CD4-positive, alpha-beta T cell treated with Interferon gamma for 1 hour (primary cell): Measurements from ENCODE around the gene ACTR1B.
"Not testable (repeated sequence)": the region's sequence is repeated elsewhere in the genome, so short reads cannot be mapped to it uniquely, and the experiment has no call there.

ENCODE experiments used
- DNase-seq: peaks from one replicate; pipeline ENCODE4 v3.0.0-alpha.2; 2020

ACTR1B gene

DNA sequence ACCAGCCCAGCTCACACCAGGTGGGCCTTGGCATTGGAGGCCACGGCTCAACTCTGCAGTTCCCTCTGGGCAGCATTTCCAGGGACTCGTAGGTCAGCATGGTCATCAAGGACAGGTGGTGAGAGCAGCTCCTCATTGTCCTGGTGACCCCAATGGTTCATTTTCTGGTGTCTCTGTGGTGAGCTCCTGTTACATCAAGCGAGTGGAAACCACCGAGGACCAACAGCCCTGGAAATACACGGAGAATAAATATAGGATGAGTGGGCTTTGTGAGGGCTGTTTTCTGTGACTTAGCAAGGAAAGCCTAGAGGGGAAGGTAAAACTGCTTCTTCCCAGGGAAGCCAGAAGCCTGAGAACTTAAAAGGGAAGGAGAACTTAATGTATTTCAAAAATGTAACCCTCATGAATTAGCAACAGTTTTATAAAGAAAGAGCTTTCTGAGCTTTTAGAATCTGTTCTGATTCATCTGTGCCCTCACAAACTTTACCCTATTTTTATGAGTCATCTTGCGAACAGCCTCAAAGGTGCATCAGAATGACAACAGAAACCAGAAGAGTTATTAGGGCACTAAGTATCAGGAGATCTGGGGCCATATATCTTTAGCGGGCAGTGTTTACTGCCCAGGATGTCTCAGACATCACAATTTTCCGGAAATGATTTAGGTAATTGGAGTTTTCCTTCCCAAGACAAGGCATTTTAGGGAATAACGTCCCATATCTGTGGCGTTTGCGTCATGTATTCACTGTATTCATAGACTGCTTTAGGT, 24.4 kb upstream of the ACTR1B start:
- no peak for DNase-seq

DNA sequence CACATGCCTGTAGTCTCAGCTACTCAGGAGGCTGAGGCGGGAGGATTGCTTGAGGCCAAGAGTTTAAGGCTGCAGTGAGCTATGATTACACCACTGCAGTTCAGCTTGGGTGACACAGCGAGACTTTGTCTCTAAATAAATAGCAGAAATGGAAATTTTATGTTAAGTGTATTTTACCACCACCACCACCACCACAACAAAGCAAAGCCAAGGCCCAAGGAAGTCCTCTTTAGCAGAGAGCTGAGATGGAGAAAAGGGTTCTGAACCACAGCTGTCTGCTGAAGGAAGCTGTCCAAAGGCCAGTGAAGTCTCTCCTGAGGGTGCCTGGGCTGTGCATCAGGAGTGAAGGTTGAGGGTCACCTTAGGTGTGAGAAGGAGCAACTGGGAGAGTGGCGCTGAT, 23.4 kb upstream of the ACTR1B start:
- not testable (repeated sequence) for DNase-seq

DNA sequence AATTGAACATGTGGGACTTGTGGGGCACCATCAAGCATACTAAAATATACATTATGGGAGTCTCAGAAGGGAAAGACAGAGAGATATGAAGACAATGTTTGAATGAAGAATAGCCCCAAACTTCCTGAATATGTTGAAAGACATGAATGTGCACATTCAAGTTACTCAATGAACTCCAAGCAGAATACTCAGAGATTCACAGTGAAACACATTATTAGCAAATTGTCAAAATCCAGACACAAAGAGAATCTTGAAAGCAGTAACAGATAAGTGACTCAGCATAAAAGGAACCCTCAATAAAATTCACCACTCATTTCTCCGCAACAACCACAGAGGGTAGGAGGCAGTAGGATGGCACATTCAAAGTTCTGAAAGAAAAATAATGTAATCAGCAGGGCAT, 14.5 kb upstream of the ACTR1B start:
- DNase-seq: no peak

DNA sequence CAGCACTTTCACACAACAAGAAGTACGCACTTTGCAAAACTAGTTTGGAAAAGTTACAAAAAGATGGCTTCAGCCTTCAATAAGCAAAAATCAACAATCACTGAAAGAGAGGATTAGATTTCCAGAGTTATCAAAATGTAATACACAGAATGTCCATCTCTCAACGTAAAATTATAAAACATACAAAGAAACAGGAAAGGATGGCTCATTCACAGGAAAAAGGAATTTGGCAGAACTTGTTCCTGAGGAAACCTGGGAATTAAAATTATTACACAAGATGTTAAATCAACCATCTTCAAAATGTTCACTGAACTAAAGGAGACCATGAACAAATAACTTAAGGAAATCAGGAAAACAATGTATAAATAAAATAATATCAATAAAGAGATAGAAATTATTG, 13.6 kb upstream of the ACTR1B start:
- no peak for DNase-seq

DNA sequence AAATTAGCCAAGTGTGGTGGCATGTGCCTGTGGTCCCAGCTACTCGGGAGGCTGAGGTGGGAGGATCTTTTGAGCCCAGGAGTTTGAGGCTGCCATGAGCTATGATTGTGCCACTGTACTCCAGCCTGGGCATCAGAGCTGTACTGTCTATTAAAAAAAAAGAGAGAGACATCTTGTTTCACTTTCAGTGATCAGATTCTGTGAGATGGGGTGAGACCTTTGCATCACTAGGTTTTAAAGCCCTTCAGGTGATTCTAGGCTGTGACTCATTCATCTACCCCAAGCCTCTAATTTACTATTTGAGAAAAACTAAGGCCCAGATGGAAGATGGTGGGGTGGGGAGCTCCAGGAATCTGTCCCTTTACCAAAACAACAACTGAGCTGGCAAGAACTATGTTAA, 12.8 kb upstream of the ACTR1B start:
- no peak for DNase-seq

DNA sequence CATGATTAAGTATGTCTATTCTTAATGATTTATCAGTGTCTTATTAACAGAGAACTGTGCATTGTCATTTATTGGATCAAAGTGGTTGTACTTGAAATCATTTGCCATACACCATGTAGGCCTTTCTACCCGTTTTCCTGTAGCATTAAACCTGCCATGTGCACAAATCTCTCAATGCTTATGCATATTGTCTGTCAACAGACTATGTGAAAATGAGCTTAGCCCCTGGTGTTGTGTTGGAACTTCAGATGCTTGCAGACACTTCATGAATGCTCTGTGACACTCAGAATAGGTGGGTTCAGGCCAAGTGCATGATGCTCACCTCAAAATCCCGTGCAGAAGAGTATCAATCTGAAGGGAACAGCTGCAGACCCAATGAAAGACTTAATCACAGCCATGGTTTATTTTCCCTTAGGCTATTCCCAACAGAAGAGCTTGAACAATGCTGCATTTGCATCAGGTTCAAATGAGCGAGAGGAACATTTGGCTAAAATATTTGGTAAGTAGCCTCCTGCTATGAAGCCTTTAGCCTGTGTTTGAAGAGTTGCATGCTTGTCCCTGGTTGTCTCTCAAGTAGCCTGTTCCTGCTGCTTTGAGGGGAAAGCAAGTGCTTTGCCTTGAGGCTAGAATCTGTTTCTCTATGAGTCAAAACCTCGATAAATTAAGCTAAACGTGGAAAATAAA, 11.7 kb upstream of the ACTR1B start:
- no peak for DNase-seq

DNA sequence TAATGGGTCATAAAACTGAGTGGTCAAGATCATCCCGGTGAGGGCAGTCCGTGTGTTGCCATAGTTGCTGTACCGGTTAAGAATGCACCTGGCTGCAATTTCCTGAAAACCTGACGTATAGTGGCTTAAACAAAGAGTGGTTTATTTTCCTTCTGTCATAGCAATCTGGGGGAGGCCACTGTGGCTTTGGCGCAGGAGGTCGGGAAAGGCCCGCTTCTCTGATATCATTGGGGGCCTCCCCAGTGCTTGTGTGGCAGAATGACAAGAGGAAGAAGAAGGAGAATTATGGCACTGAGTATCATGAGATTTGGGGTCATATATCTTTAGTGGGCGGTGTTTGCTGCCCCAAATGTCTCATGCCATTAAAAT, 10.1 kb upstream of the ACTR1B start:
- DNase-seq: no peak

DNA sequence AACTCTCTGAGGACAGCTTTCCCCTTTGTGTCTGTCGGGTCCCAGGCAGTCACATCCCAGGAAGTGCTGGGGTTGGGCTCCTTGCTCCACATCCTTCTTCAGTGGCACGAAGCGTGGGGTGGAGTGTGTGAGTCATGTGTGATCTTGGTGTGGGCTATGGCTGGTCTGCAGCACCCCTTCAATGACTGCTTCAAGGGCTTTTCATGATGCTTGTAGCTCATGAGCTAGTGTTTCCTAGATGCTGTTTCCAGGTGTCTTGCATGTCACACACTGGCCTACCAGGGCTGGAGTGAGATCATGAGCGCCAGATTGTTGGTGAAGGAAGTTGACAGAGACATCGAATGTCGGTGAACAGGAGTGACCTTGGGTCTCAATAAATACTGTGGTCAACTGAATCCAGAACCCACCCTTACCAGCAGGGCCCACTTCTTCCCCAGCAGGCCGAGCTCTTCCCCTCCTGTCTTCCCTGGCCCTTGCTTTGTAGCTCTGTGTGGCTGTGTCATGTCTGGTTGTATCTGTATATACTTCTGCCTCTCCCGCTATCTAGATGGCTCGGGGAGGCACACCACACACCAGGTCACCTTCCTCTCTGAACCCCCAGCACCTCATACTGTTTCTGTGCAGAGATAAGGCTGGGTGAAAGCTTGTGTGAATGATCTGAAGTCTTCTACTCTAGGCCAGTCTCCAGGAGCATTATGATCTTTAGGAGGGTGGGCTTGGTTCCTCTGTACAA, 9.5 kb upstream of the ACTR1B start:
- no peak for DNase-seq

DNA sequence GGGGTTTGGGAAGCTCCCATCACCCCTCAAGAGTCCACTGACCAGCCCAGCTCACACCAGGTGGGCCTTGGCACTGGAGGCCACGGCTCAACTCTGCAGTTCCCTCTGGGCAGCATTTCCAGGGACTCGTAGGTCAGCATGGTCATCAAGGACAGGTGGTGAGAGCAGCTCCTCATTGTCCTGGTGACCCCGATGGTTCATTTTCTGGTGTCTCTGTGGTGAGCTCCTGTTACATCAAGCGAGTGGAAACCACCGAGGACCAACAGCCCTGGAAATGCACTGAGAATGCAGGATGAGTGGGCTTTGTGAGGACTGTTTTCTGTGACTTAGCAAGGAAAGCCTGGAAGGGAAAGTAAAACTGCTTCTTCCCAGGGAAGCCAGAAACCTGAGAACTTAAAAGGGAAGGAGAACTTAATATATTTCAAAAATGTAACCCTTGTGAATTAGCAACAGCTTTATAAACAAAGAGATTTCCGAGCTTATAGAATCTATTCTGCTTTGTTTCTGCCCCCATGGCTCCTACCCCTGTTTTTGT, 8.8 kb upstream of the ACTR1B start:
- DNase-seq: not testable (repeated sequence)

DNA sequence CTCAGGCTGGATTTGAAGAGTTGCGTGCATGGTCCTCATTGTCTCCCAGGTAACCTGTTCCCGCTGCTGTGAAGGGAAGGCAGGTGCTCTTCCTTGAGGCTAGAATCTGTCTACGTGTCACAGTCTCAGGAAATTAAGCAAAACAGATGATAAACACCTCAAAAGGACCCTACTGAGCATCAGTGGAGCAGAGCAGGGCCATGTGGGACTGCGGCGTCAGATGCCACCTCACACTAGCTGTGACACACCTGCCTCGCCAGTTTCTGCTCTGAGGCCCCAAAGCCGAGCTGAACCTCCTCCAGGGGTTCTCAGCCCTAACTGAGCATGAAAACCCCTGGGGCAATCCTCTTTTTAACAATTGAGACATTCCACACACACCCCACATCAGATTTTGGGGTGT, 7.7 kb upstream of the ACTR1B start:
- DNase-seq: no peak

DNA sequence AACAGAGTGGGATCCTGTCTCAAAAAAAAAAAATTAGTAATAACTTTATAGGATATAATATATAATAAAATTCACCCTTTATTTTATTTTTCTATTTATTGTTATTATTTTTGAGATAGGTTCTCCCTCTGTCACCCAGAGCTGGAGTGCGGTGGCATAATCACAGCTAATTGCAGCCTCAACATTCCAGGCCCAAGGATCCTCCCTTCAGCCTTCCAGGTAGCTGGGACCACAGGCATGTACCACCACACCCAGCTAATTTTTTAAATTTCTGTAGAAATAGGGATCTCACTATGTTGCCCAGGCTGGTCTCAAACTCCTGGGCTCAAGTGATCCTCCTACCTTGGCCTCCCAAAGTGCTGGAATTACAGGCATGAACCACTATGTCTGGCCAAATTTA, 6.6 kb upstream of the ACTR1B start:
- no peak for DNase-seq

DNA sequence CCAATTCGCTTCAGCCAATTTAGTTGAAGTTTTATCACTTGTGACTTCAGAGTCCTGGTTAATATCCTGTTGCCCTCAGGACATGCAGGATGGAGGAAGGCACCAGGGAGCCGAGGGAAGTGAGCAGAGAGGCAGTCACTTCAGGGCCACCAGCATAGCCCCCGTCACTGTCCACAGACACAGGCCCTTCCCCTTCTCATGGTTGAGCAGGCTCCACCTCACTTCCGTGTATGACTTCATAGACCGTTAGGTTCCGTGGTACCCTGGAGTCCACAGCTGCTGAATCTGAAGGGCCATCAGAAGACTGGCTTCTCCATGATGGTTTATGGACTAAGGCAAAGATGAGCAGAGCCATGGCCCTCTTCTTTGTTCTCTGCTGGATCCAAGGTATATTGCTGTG, 5.6 kb upstream of the ACTR1B start, which contains the start of gene C2orf92:
Gene C2orf92, plus strand, starts transcription at position 266 of the 400 bp plus-strand sequence. Its CDS starts 76 bp downstream, at position 342.
- no peak for DNase-seq

DNA sequence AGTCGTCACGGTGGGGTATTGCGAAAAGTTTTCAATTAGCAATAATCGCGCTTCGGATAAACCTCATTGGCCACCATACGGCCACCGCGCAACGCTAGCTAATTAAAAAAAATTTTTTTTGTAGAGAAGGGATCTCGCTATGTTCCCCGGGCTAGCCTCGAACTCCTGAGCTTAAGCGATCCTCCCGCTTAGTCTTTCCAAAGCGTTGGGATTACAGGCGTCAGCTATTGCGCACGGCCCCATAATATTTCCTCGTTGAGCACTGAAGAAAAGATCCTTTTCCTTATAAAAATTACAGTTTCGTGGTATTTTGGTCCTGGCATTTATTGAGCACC, 759 bp upstream of the ACTR1B start:
- DNase-seq: no peak

DNA sequence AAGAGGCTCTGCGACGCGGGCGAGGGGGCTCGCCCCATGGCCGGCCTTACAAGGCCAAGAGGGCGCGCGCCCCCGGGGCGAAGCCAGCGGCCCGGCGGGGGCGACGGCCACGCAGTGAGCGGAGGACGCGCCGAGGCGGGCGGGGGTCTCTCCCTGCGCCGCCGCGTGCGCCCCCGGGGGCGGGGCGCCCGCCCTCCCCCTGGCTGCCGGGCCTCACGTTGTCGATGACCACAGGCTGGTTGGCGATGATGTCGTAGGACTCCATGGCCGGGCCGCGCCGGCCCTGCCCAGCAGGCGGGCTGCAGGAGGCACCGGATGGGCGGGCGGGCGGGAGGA, 250 bp downstream of the ACTR1B start:
- no peak for DNase-seq

DNA sequence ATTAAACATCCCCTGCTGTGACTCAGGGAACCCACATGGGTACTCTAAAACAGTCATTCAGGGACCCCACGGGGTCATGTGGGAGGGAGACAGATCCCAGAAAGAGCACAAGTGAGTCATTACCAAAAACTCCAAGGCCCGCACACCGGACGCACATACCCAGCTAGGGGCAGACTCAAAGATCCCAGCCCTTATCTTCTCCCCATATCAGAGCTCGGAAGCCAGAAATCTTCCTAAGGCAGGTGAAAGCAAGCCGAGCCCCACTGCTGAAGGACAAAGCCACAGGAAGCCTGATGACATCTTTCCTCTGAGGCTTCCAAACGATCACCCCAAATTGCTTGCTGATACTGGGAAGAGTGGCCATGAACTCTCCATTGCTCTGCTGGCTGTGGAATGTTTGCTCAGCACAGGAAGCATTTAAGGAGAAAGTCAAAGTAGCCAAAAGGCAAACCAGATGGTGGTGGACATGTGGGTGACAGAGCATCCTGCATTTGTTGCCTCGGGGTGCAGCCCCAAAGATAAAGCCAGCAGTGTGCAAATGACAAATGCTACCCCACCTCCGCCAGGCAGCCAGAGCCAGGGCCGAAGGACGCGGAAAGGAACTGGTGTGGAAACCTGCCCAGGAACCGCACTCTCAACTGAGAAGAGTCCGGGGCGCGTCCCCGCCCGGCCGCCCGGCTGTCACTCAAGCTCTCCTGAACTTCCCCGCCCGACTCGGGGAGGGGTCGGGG, 784 bp downstream of the ACTR1B start:
- DNase-seq: peak; percentile 67

DNA sequence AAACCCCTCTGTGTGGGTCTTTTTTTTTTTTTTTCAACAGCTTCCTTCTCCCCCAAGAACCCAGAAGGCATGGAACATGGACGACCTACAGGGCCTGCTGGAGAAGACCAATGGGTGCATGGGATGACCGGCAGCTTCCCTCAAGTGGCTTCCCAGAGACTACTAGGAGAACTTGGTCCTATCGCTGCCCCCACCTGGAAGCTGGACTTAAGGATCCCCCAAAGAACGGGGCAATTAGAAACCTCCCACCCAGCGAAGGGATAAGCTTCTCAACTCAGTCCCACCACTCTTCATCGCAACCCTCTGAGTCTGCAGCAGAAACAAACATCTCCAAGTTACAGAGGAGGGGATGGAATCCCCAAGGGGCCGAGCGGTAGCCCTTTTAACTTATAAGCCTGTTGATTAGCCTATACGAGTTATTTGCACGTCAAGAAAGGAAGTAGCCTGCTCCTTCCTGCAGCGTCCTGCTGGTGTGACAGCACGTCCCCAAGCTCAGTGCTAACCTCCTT, 1.4 kb downstream of the ACTR1B start:
- no peak for DNase-seq

DNA sequence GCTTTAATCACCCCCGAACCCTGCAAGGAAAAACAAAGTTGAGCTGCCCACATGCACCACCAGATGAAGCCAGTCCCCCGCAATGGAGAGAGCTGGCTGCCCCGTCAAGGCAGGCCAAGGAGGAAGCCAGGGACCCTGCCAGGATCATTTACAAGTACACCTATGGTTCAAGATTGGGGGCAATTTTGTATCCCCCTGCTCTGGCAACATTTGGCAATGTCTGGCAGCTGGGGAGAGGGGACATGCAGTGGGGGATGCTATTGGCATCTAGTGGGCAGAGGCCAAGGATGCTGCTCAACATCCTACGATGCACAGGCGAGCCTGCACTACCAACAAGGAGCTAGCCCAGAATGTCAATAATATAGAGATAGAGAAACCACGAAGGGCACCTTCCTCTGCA, 1.9 kb downstream of the ACTR1B start:
- DNase-seq: no peak

DNA sequence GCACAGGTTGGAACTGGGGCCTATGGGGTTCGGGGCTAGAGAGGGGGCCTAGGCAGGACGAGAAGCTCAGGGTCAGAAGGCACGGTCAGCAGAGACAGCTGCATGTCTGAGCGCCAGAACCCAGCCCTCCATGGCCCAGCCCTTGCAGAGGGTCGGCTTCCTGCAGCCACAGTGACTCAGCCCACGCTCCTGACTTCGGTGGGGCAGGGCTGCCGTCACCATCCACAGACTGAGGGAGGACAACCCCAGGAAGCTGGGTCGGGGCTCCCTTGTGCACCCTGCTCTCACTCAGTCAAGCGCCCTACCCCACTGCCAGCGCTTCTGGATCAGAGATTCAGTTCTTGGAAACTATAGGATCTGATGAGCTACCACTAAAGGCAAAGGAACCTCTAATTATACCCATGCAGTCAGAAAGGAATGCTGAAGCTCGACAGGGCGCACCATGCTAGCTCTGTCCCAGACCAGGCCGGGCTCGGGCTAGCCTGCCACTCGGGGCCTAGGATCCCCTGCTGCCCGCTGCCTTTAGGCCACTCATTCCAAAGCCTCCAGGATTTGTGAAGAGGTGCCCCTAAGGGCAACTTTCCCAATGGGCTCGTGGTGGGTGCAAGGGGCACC, 3.0 kb downstream of the ACTR1B start:
- DNase-seq: no peak

DNA sequence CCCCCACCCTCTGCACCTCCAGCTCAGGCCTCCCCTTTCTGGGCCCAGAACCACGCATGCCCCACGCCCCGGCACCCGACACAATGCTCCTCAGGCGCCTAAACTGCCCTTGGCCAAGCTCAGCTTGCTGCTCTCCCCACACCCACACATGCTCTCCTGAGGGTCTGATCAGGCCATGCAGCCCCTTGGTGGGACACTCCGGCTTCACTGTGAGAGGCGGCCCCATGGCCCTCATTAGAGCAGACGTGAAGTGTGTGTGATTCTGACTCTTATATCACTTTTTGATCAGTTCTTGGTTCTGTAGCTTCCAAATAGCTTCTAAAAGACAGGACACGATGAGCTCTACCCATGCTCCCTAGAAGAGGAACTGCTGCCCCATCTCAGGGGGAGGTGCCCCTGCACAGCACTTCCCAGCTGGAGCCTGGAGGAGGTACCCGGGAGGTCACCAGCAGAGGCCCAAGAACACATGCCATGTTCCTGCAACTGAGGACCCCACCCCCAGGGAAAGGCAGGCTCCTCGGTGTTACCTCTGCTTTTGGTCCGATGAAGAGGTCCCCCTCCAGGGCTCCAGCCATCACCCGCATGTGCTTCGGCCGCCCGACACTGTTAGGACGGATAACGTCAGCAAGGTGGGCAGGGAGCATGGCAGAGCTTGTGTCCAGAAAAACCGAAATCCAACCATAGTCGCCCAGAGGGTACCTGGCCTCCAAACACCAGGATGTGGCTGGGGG, 3.6 kb downstream of the ACTR1B start:
- DNase-seq: no peak

DNA sequence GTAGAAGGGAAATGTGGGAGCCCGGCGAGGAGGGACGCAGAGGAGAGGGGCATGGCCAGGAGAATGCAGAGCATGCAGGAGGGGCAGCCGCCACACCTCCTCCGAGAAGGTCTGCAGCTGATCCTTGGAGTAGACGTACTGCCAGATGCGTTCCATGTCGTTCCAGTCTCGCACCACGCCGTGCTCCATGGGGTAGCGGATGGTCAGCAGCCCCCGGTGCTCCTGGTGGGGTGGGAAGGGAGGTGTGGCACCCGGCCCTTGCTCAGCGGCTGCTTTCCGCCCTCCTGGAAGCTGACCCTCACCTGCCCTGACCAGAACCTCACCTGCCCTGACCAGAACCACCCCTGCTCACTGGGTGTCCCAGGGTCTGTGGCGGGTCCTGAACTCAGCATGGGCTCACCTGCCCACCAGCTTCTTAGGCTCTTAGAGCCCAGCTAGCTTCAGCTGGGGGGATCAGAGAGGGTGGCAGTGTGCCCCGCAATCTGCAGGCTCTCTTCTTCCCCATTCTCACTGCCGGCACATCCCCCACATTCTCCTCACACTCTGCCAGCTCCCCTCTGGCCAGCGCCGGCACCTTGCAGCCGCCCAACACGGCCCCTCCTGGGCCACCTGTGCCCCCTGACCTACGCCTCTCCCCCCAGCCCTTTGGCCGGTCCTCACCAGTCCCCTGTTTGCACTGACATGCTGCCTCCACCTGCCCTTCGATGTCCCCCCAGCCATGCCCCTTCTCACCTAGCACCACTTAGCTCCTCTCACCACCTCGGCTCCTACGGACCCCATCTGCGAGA, 4.4 kb downstream of the ACTR1B start:
- no peak for DNase-seq

DNA sequence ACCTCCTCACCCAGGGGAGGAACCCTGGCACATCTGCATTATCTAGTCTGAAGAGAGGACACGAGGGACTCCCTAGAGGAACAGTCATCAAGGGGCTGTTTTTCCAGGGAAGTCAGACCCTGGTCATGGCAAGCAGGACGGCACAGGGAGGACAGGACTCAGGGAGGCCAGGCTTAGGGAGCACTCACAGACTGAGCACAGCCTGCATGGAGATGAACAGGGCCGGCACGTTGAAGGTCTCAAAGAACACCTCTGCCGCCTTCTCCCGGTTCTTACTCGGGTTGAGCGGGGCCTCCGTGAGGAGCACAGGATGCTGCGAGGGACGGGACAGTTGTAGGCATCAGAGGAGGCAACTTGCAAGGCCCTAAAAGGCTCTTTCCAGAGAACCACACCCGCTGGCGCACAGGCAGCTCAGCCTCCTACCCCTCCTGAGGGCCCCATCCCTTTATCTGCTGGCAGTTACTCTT, 5.1 kb downstream of the ACTR1B start:
- no peak for DNase-seq
